SU-DHL-6 (cell line): ENCODE results near the gene GPR55.

Source experiments
- CTCF ChIP-seq: fragments of 200-600 bp; sonication (generic); IDR thresholded peaks from one replicate; pipeline ENCODE4 v1.5.1; 2017; ENCODE audit warnings: antibody characterized with exemption, mild to moderate bottlenecking, low read length, moderate library complexity; ENCODE audit not compliant: insufficient read depth, poor library complexity, severe bottlenecking
- EZH2phosphoT487 ChIP-seq: fragments of 200-600 bp; sonication (generic), shearing (Covaris generic); conservative IDR thresholded peaks from 2 replicates; pipeline ENCODE4 v1.6.1; 2018; ENCODE audit warnings: mild to moderate bottlenecking, antibody characterized with exemption, low read length, moderate library complexity, mixed read lengths

- peak; percentile 79; the same call in 1 of the 2 replicates for TF ChIP-seq EZH2phosphoT487
- TF ChIP-seq CTCF: no peak
These were observed 32.0 kb upstream of the GPR55 start for GRCh38 chr2:230956827-230957755.
